Dermis blood vessel endothelial cell (primary cell): Measurements from ENCODE around the gene ARID5B. TPM values are rescaled to one million over a fixed set of nuclear protein-coding genes. Genes with fewer than 3 reads are reported as not detected.

Source experiments
- DNase-seq: peaks from one replicate; pipeline ENCODE4 v3.0.0; 2010
- total RNA-seq: library from RNA; depleted of rRNA; stranded (reverse); fragments of >200 nt; gene quantifications from 2 replicates; pipeline ENCODE4 v1.2.3, GENCODE V29; 2014

Gene ARID5B
- total RNA-seq, 1 donor from 2014 or later = 14.0 TPM

GRCh38 chr10:61906562-61906901 is 5.0 kb downstream of the ARID5B start:
- no peak for DNase-seq

- DNase-seq = no peak
These were observed 5.5 kb downstream of the ARID5B start for GRCh38 chr10:61907011-61907410.

GRCh38 chr10:61907587-61907986 is 6.1 kb downstream of the ARID5B start:
- DNase-seq = no peak

GRCh38 chr10:61910226-61910805 is 8.8 kb downstream of the ARID5B start:
- DNase-seq = no peak

- DNase-seq = no peak
These were observed 9.4 kb downstream of the ARID5B start for GRCh38 chr10:61910894-61911293.

GRCh38 chr10:61911425-61911824 is 9.9 kb downstream of the ARID5B start:
- DNase-seq = no peak

- DNase-seq = no peak
These were observed 11.5 kb downstream of the ARID5B start for GRCh38 chr10:61912981-61913380.

GRCh38 chr10:61918140-61918539 is 16.6 kb downstream of the ARID5B start:
- DNase-seq = no peak

- no peak for DNase-seq
These were observed 17.5 kb downstream of the ARID5B start for GRCh38 chr10:61918989-61919388.

GRCh38 chr10:61919646-61920215 is 18.2 kb downstream of the ARID5B start:
- DNase-seq = no peak

- DNase-seq = no peak
These were observed 19.6 kb downstream of the ARID5B start for GRCh38 chr10:61921143-61921542.

- no peak for DNase-seq
These were observed 21.9 kb downstream of the ARID5B start for GRCh38 chr10:61923210-61923949.

- no peak for DNase-seq
These were observed 22.4 kb downstream of the ARID5B start for GRCh38 chr10:61923950-61924274.

GRCh38 chr10:61929555-61929954 is 28.1 kb downstream of the ARID5B start:
- peak; percentile 25 for DNase-seq

- no peak for DNase-seq
These were observed 30.3 kb downstream of the ARID5B start for GRCh38 chr10:61931620-61932332.

GRCh38 chr10:61933859-61934555 is 32.5 kb downstream of the ARID5B start:
- no peak for DNase-seq

GRCh38 chr10:61935077-61935476 is 33.6 kb downstream of the ARID5B start:
- DNase-seq = no peak

- DNase-seq = no peak
These were observed 35.3 kb downstream of the ARID5B start for GRCh38 chr10:61936770-61937169.

- DNase-seq = peak; percentile 79
These were observed 36.3 kb downstream of the ARID5B start for GRCh38 chr10:61937631-61938351.

GRCh38 chr10:61939902-61940301 is 38.4 kb downstream of the ARID5B start:
- no peak for DNase-seq

GRCh38 chr10:61941202-61941681 is 39.7 kb downstream of the ARID5B start:
- DNase-seq = no peak
